H1 (cell line): Measurements from ENCODE around the gene BCL11A. TPM values are rescaled to one million over a fixed set of nuclear protein-coding genes. Genes with fewer than 3 reads are reported as not detected.

ENCODE experiments used
- CTCF ChIA-PET: fragments of 300-600 bp; sonication (Branson Sonifier 250); formaldehyde crosslinking; loops from one replicate; lab custom pipeline; 2021; ENCODE audit not compliant: partially characterized antibody; lab: Charles Lee
- POLR2A ChIA-PET: fragments of 300-600 bp; sonication (Branson Sonifier 250); formaldehyde crosslinking; loops from one replicate; lab custom pipeline; 2021; ENCODE audit warnings: inconsistent platforms; ENCODE audit not compliant: partially characterized antibody; lab: Charles Lee
- DNase-seq, 2 experiments: peaks; one replicate each; pipeline versions ENCODE4 v3.0.0 to v3.0.0-alpha.2; 2010 to 2022; ENCODE audit warnings: low spot score in 2 of 2, low read depth in 1 of 2, mixed read lengths in 1 of 2
- FAIRE-seq: peaks from 2 replicates; lab custom pipeline; 2011; peaks lifted over from hg19 to GRCh38; lab: Jason Lieb, UNC
- H2AFZ ChIP-seq: 2 replicates; pipeline ENCODE4 v1.8.1; 2012; ENCODE audit warnings: low read length, inconsistent platforms
- H2AK5ac ChIP-seq: 2 replicates; pipeline ENCODE4 v1.6.1; 2013; ENCODE audit warnings: low read depth, low read length
- H2BK120ac ChIP-seq: replicated peaks from 2 replicates; pipeline ENCODE3; 2013; ENCODE audit warnings: low read depth, low read length, inconsistent platforms
- H2BK12ac ChIP-seq: 2 replicates; pipeline ENCODE4 v1.6.1; 2013; ENCODE audit warnings: low read depth, low read length
- H2BK15ac ChIP-seq: 2 replicates; pipeline ENCODE4 v1.6.1; 2013; ENCODE audit warnings: low read length
- H2BK20ac ChIP-seq: 2 replicates; pipeline ENCODE4 v1.6.1; 2013; ENCODE audit warnings: low read length
- H2BK5ac ChIP-seq: 2 replicates; pipeline ENCODE4 v1.6.1; 2013; ENCODE audit warnings: low read depth, low read length
- H3K14ac ChIP-seq: 2 replicates; pipeline ENCODE4 v1.6.1; 2013; ENCODE audit warnings: inconsistent platforms; ENCODE audit not compliant: insufficient read length
- H3K18ac ChIP-seq: 2 replicates; pipeline ENCODE4 v1.6.1; 2013; ENCODE audit warnings: low read length; ENCODE audit errors: extremely low read depth
- H3K23ac ChIP-seq: 2 replicates; pipeline ENCODE4 v1.6.1; 2013; ENCODE audit warnings: inconsistent platforms; ENCODE audit not compliant: insufficient read length
- H3K23me2 ChIP-seq: 2 replicates; pipeline ENCODE4 v1.6.1; 2013; ENCODE audit warnings: low read depth, low read length
- H3K27ac ChIP-seq: 2 replicates; pipeline ENCODE4 v1.6.1; 2011; ENCODE audit warnings: low read depth, low read length, inconsistent platforms
- H3K27me3 ChIP-seq, 4 experiments: replicated peaks in 1 of 4; 1 replicate in 1 of 4; 2 replicates in 3 of 4; pipeline versions ENCODE4 v1.6.1 to v1.8.1; 2011 to 2013; ENCODE audit warnings: low read length in 3 of 4, mild to moderate bottlenecking in 3 of 4, inconsistent platforms in 2 of 4, mixed read lengths in 2 of 4, moderate library complexity in 1 of 4; ENCODE audit not compliant: control insufficient read depth in 3 of 4, insufficient read depth in 3 of 4; ENCODE audit errors: extremely low read depth in 1 of 4
- H3K36me3 ChIP-seq, 4 experiments: 2 replicates each; pipeline versions ENCODE4 v1.6.1 to v1.8.1; 2011 to 2013; ENCODE audit warnings: mild to moderate bottlenecking in 4 of 4, low read length in 3 of 4, moderate library complexity in 2 of 4, control low read depth in 1 of 4, inconsistent platforms in 1 of 4; ENCODE audit not compliant: insufficient read depth in 4 of 4, control insufficient read depth in 2 of 4
- H3K4ac ChIP-seq: replicated peaks from 2 replicates; pipeline ENCODE3; 2013; ENCODE audit warnings: low read length, low read depth, mixed read lengths, inconsistent platforms; ENCODE audit not compliant: insufficient read length
- H3K4me1 ChIP-seq, 4 experiments: replicated peaks in 1 of 4; 1 replicate in 1 of 4; 2 replicates in 3 of 4; pipeline versions ENCODE4 v1.6.1 to v1.8.1; 2011 to 2013; ENCODE audit warnings: low read length in 3 of 4, inconsistent platforms in 2 of 4, mixed read lengths in 1 of 4; ENCODE audit not compliant: insufficient read depth in 4 of 4, control insufficient read depth in 3 of 4
- H3K4me2 ChIP-seq, 2 experiments: 2 replicates each; pipeline versions ENCODE4 v1.6.1 to v1.8.1; 2011 to 2013; ENCODE audit warnings: low read depth in 2 of 2, low read length in 2 of 2, control low read depth in 1 of 2, inconsistent platforms in 1 of 2, mild to moderate bottlenecking in 1 of 2; ENCODE audit not compliant: insufficient read depth in 1 of 2
- H3K4me3 ChIP-seq, 4 experiments: fragments of 200-600, 300-600 bp in 1 of 4; sonication (generic), shearing (Covaris generic), sonication (Bioruptor Twin) in 1 of 4; 2 replicates each; pipeline versions ENCODE4 v1.5.1 to v1.8.1; 2011 to 2016; ENCODE audit warnings: low read length in 4 of 4, low read depth in 3 of 4, control low read depth in 2 of 4, inconsistent platforms in 2 of 4, mild to moderate bottlenecking in 2 of 4, mixed read lengths in 1 of 4, moderate library complexity in 1 of 4; ENCODE audit not compliant: insufficient read depth in 2 of 4; ENCODE audit errors: extremely low read depth in 1 of 4
- H3K56ac ChIP-seq: replicated peaks from 2 replicates; pipeline ENCODE3; 2013; ENCODE audit warnings: low read depth, mild to moderate bottlenecking, mixed read lengths, low read length, inconsistent platforms; ENCODE audit not compliant: insufficient read length
- H3K79me1 ChIP-seq: 2 replicates; pipeline ENCODE4 v1.6.1; 2013; ENCODE audit warnings: low read depth, low read length, control low read depth
- H3K79me2 ChIP-seq, 2 experiments: 2 replicates each; pipeline versions ENCODE4 v1.6.1 to v1.8.1; 2012 to 2013; ENCODE audit warnings: low read length in 2 of 2, mild to moderate bottlenecking in 2 of 2, inconsistent platforms in 1 of 2; ENCODE audit not compliant: insufficient read depth in 2 of 2, control insufficient read depth in 1 of 2
- H3K9ac ChIP-seq, 4 experiments: replicated peaks in 1 of 4; 1 replicate in 1 of 4; 2 replicates in 3 of 4; pipeline versions ENCODE4 v1.6.1 to v1.8.1; 2011 to 2013; ENCODE audit warnings: low read depth in 3 of 4, low read length in 3 of 4, control low read depth in 2 of 4, mild to moderate bottlenecking in 2 of 4, moderate library complexity in 2 of 4, inconsistent platforms in 1 of 4; ENCODE audit errors: extremely low read depth in 1 of 4
- H3K9me3 ChIP-seq, 2 experiments: 2 replicates each; pipeline versions ENCODE4 v1.6.1 to v1.8.1; 2012 to 2013; ENCODE audit warnings: mild to moderate bottlenecking in 2 of 2, moderate library complexity in 2 of 2, control low read depth in 1 of 2, inconsistent platforms in 1 of 2, low read depth in 1 of 2, low read length in 1 of 2, mixed read lengths in 1 of 2; ENCODE audit not compliant: insufficient read depth in 2 of 2
- H4K20me1 ChIP-seq, 2 experiments: replicated peaks in 1 of 2; 2 replicates each; pipeline versions ENCODE3 to v1.8.1; 2011 to 2013; ENCODE audit warnings: inconsistent platforms in 2 of 2, low read length in 2 of 2, mild to moderate bottlenecking in 1 of 2; ENCODE audit not compliant: insufficient read depth in 2 of 2, control insufficient read depth in 1 of 2
- H4K5ac ChIP-seq: 2 replicates; pipeline ENCODE4 v1.6.1; 2013; ENCODE audit warnings: low read length, low read depth, mixed read lengths, inconsistent platforms; ENCODE audit not compliant: insufficient read length
- H4K8ac ChIP-seq: 2 replicates; pipeline ENCODE4 v1.8.0; 2013; ENCODE audit warnings: mild to moderate bottlenecking, moderate library complexity, low read length, inconsistent platforms; ENCODE audit not compliant: insufficient read depth; ENCODE audit errors: extremely low read depth
- H4K91ac ChIP-seq: replicated peaks from 2 replicates; pipeline ENCODE3; 2013; ENCODE audit warnings: low read length, mixed read lengths, inconsistent platforms; ENCODE audit not compliant: insufficient read length
- SP4 ChIP-seq: IDR thresholded peaks from 2 replicates; pipeline ENCODE4 v1.6.1; 2012; ENCODE audit warnings: low read length, inconsistent platforms
- WGBS, 2 experiments: shearing (Covaris generic) in 1 of 2; methylation state at CpG; one replicate each; pipeline versions ENCODE4 v1.1.6 to v1.1.7; 2013 to 2015; ENCODE audit warnings: low lambda C conversion rate in 2 of 2, mixed read lengths in 2 of 2, inconsistent platforms in 1 of 2, low coverage in 1 of 2, missing lambda C conversion rate in 1 of 2; ENCODE audit not compliant: insufficient replicate concordance in 2 of 2, insufficient coverage in 1 of 2, insufficient read length in 1 of 2; ENCODE audit errors: extremely low coverage in 1 of 2, missing lambda C conversion rate in 1 of 2; 5-methylcytosine and 5-hydroxymethylcytosine counted together
- polyA plus RNA-seq, 7 experiments: library from polyadenylated mRNA; depleted of rRNA in 3 of 7; stranded (reverse) in 5 of 7; unstranded in 2 of 7; fragments of >200 nt in 5 of 7; fragments of 200-250 nt in 2 of 7; gene quantifications; 1 replicate in 5 of 7; 2 replicates in 1 of 7; 4 replicates in 1 of 7; pipeline versions ENCODE4 v1.2.1 to v1.2.3, GENCODE V29; 2011 to 2013; ENCODE audit warnings: missing spikeins in 2 of 7, mixed read lengths in 2 of 7
- total RNA-seq: library from RNA; stranded (reverse); fragmentation: NEBNext Ultra II Directional; extraction: Animal tissue kit (Norgen Biotek cat#: 25700); gene quantifications from 2 replicates; pipeline ENCODE4 v1.2.1, GENCODE V29; 2021

Gene BCL11A
- total and polyA plus RNA-seq, 2 of the 8 experiments (the other 6 are each of a cell fraction or from before 2014, with no cell fraction given): 11.9 to 59.3 TPM

- no peak for FAIRE-seq
- peak overlapping the region in 1 of 4 experiments; percentile 84; a peak in 2 of 7 replicates for H3K9ac ChIP-seq
- TF ChIP-seq SP4: no peak
Observed at GRCh38 chr2:60548311-60548710, 5.1 kb downstream of the BCL11A start.

More at GRCh38 chr2:60548311-60548710, 5.1 kb downstream of the BCL11A start:
- POLR2A ChIA-PET: interaction anchor here (0.9 to 3.0 kb wide), 4 partner anchors 10 to 40 kb away, joined by 4 to 31 read pairs (median 8); no protein-coding TSS in a partner anchor
- Histone ChIP-seq H2BK15ac (no peak overlapping the region), H3K23me2 (peaks cover 15% of the 10 kb centered on the region; the same call in 1 of the 2 replicates), H2BK12ac (no peak overlapping the region), H4K91ac (no peak overlapping the region), H2BK120ac (no peak overlapping the region), H3K23ac (no peak overlapping the region), H3K4ac (no peak overlapping the region), H3K18ac (no peak overlapping the region), H3K14ac (no peak overlapping the region), H2BK5ac (no peak overlapping the region), H2AFZ (no peak overlapping the region), H3K79me2 (peaks cover 6 to 86% of the 10 kb centered on the region in 2 experiments; a peak in 3 of 4 replicates), H2AK5ac (no peak overlapping the region), H2BK20ac (no peak overlapping the region), H4K8ac (no peak overlapping the region), H3K56ac (no peak overlapping the region), H3K27me3 (no peaks in the 10 kb centered on the region), H4K20me1 (peaks cover 13 to 21% of the 10 kb centered on the region in 2 experiments), H3K4me1 (peaks cover 2 to 16% (median 8%) of the 10 kb centered on the region in 4 experiments; a peak in 5 of 7 replicates), H3K4me2 (peak overlapping the region; percentile 91 to 99), H3K36me3 (peaks cover 16 to 32% (median 22%) of the 10 kb centered on the region in 4 experiments), H4K5ac (no peak overlapping the region), H3K4me3 (peak overlapping the region in 3 of 4 experiments; percentile 74 to 96 (median 92); a peak in 5 of 8 replicates), H3K27ac (no peak overlapping the region), H3K79me1 (peaks cover 5% of the 10 kb centered on the region; the same call in 1 of the 2 replicates), H3K9me3 (no peaks in the 10 kb centered on the region)
- DNase-seq: no peak
- CTCF ChIA-PET: no interaction called here
- 20% methylated on average over 4 of the region's 4 CpGs; no CpG with 5 or more reads in 1 of the 2 experiments for WGBS, 2 experiments
